Heart left ventricle (tissue), 16 donors: ENCODE data around the gene CWC22. TPM values are rescaled to one million over a fixed set of nuclear protein-coding genes. Genes with fewer than 3 reads are reported as not detected.
A peak's percentile ranks its signal among the peaks of the same experiment; 100 is the strongest.
"Not testable (repeated sequence)": the region's sequence is repeated elsewhere in the genome, so short reads cannot be mapped to it uniquely, and the experiment has no call there.

Experiments
- ATAC-seq, 4 donors: fragments of 200-7000 bp; cut with Tn5 transposase; one replicate each; pipeline ENCODE4 v1.9.1; 2020 to 2022; ENCODE audit warnings: moderate library complexity in 4 of 4, mild to moderate bottlenecking in 3 of 4, moderate number of reproducible peaks in 1 of 4
- DNase-seq, 5 donors: peaks; one replicate each; pipeline ENCODE4 v3.0.0-alpha.2; 2020
- H3K27ac ChIP-seq, 12 donors: fragments of 200-600 bp; sonication (generic) in 4 of 12; one replicate each; pipeline versions ENCODE4 v1.5.0 to v1.8.0; 2016 to 2022; ENCODE audit warnings: mild to moderate bottlenecking in 2 of 12
- H3K27me3 ChIP-seq, 9 donors: fragments of 200-600 bp; sonication (generic) in 2 of 9; one replicate each; pipeline versions ENCODE4 v1.5.1 to v1.8.0; 2016 to 2022; ENCODE audit warnings: mild to moderate bottlenecking in 3 of 9
- H3K36me3 ChIP-seq, 9 donors: fragments of 200-600 bp; sonication (generic) in 2 of 9; one replicate each; pipeline versions ENCODE4 v1.5.0 to v1.8.0; 2018 to 2022; ENCODE audit warnings: mild to moderate bottlenecking in 2 of 9
- H3K4me1 ChIP-seq, 12 donors: fragments of 200-600 bp; sonication (generic) in 4 of 12; one replicate each; pipeline versions ENCODE4 v1.5.0 to v1.8.0; 2016 to 2022; ENCODE audit warnings: mild to moderate bottlenecking in 3 of 12
- H3K4me3 ChIP-seq, 12 donors: fragments of 200-600 bp; sonication (generic) in 4 of 12; one replicate each; pipeline versions ENCODE4 v1.5.0 to v1.8.0; 2017 to 2022; ENCODE audit warnings: mild to moderate bottlenecking in 9 of 12, moderate library complexity in 4 of 12
- H3K9me3 ChIP-seq, 12 donors: fragments of 200-600 bp; sonication (generic) in 4 of 12; one replicate each; pipeline versions ENCODE4 v1.5.0 to v1.8.0; 2016 to 2022; ENCODE audit warnings: mild to moderate bottlenecking in 1 of 12
- CTCF ChIP-seq, 12 donors: fragments of 200-600 bp; sonication (generic) in 4 of 12; IDR thresholded peaks; one replicate each; pipeline versions ENCODE4 v1.5.0 to v1.8.0; 2018 to 2022; ENCODE audit warnings: antibody characterized with exemption in 12 of 12, mild to moderate bottlenecking in 5 of 12
- POLR2A ChIP-seq, 2 donors: fragments of 450-650 bp; IDR thresholded peaks; one replicate each; pipeline ENCODE4 v1.6.1; 2017; ENCODE audit warnings: antibody characterized with exemption in 2 of 2, mild to moderate bottlenecking in 2 of 2, moderate library complexity in 2 of 2
- WGBS, 4 donors: extraction: QIAGEN DNeasy Blood & Tissue Kit in 2 of 4; methylation state at CpG; one replicate each; pipeline versions ENCODE4 v1.1.5 to v1.1.7; 2013 to 2018; 5-methylcytosine and 5-hydroxymethylcytosine counted together
- intact Hi-C, 10 donors: fragments of 100-400 bp; cut with DNase I; formaldehyde crosslinking; loops; one replicate each; pipeline versions ENCODE4 v1.11.1 to v1.14.2; 2022
- long read RNA-seq, 3 donors: library from polyadenylated mRNA; unstranded; transcript quantifications; one replicate each; pipeline ENCODE4 v2.0.0, GENCODE V29; 2020 to 2021
- polyA plus RNA-seq, 2 donors: library from polyadenylated mRNA; stranded (reverse); fragments of 200-250 nt; gene quantifications; one replicate each; pipeline ENCODE4 v1.2.3, GENCODE V29; 2013
- total RNA-seq, 9 donors: library from RNA; depleted of rRNA in 2 of 9; stranded (reverse); fragments of >200 nt in 2 of 9; fragmentation: NEBNext Ultra II Directional in 3 of 9; extraction: Animal tissue kit (Norgen Biotek cat#: 25700) in 3 of 9; gene quantifications; one replicate each; pipeline versions ENCODE4 v1.1.0 to v1.2.4, GENCODE V29; 2016 to 2023
- donor health status: ischemic (EF 13 %, LVEDD 7.1; RV severe dilation, severe dysfunction).
- donor health status: healthy with polysubstance abuse.
- donor health status: DM: no; HTN: yes; CAD: no.
- donor health status: DM: no; HTN: no; CAD: no.
- donor health status: ischemic (EF 25% LVEDD 6.9; RV normal size, moderate dysfunction).
- donor health status: ischemic (EF 25% LVEDD 5.7; RV mildly dilated, moderate dysfunction).
- donor health status: healthy.
- donor health status: DM: yes; HTN: yes; CAD: no.
- donor health status: ischemic (EF 35%, LVEDD 5.7; RV mildly dilated, moderate dysfunction).
- donor health status: nonischemic (EF 11% LVEDD 7.7; RV severe dilation, severe dysfunction).
- donor health status: DM: yes; HTN: yes; CAD: no.
- donor health status: PGD.
- donor health status: ischemic (EF 29% LVEDD 5.4; RV normal size, mild dysfunction).
- donor health status: nonischemic (EF 23%, LVEDD 6.1; RV moderate dilation, normal function).

Gene CWC22
- 10 to 100 TPM in 7 of 9 donors, 1 to 10 TPM in 2; 8.8 to 17.7 (median 11.7) TPM for total RNA-seq
- polyA plus RNA-seq = 1 to 10 TPM; 6.4 to 9.0 TPM
- long read RNA-seq, donor 1, transcript CWC22-201 (20 exons, 2,392 nt) = major isoform, 13 of 15 reads
- long read RNA-seq, donor 1, partial matches to known transcripts = 1 of 15 reads
- long read RNA-seq, donor 1, other reads (novel, unspliced or antisense) = 1 of 15 reads
- long read RNA-seq, donor 2, transcript CWC22-201 (20 exons, 2,392 nt) = major isoform, 30 of 41 reads
- long read RNA-seq, donor 2, partial matches to known transcripts = 4 of 41 reads
- long read RNA-seq, donor 2, other reads (novel, unspliced or antisense) = 7 of 41 reads
- long read RNA-seq, donor 3, transcript CWC22-201 (20 exons, 2,392 nt) = major isoform, 13 of 20 reads
- long read RNA-seq, donor 3, partial matches to known transcripts = 2 of 20 reads
- long read RNA-seq, donor 3, other reads (novel, unspliced or antisense) = 5 of 20 reads

- no peaks in the 10 kb centered on the region for H3K36me3 ChIP-seq
- peak within 1 kb of the TSS; percentile 71 to 99 (median 79) for H3K4me3 ChIP-seq
- intact Hi-C loops = no loop called here
- TF ChIP-seq POLR2A (IDR thresholded peaks at IDR 0.05) (peak in 1 of 2 donors; percentile 26), CTCF (IDR thresholded peaks at IDR 0.05) (no peak)
- DNase-seq = peak; percentile 83 to 89 (median 87)
- ATAC-seq = peak; percentile 97 to 99 (median 98)
- WGBS, 4 donors = 0 to 1% (median 0%) methylated on average over 45 to 46 of the region's 46 CpGs
- H3K27me3 ChIP-seq = no peaks in the 10 kb centered on the region
- H3K4me1 ChIP-seq = peaks cover 0 to 31% (median 14%) of the 10 kb centered on the region in 12 donors
- H3K27ac ChIP-seq = peak within 1 kb of the TSS; percentile 83 to 96 (median 90)
- H3K9me3 ChIP-seq = no peaks in the 10 kb centered on the region
Measured at GRCh38 chr2:180006781-180007579, at the start of gene CWC22. CWC22 (minus strand) TSS chr2:180007297; CDS start chr2:179993341, 13,956 bp downstream.

DNA sequence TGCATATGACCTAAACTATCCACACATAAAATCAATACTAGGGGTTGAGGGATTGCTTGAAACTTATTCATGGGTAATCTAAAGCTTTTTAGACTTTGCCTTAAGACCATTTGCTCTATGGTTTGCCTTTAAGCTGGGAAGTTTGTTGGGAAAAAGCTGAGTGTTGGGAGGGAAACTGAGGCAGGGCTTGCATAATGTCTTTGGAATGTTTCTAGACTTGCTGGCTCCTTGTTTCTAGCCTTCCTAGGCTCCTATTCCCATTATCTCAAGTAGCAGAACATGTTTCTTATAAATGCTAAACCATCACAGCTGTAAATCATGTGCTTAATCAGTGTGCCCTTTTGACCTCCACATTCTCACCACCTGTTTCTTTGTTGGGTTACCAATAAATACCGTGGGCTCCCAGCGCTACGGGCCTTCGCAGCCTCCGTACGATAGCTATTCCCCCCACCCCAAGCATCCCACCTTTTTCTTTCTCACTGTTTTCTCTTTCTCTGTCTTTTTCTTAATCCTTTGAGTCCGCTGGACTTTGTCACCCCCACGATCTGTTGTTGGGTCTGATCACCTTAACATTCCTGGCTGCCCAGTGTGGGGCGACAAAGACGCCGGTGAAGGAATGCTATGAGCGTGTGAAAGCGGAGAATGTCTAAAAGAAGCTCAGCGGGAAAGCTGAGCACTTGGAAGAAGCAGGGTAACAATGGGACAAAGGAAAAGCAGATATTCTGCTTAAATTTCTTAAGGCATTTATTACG, 49.4 kb upstream of the CWC22 start:
- intact Hi-C loops = no loop called here
- Histone ChIP-seq H3K9me3 (no peaks in the 10 kb centered on the region), H3K27me3 (peaks cover 0 to 3% (median 0%) of the 10 kb centered on the region in 9 donors), H3K4me3 (no peak overlapping the region), H3K36me3 (no peaks in the 10 kb centered on the region), H3K4me1 (no peaks in the 10 kb centered on the region), H3K27ac (no peak overlapping the region)
- ATAC-seq (no peak), DNase-seq (no peak)
- no peak for TF ChIP-seq CTCF (IDR thresholded peaks at IDR 0.05)
- TF ChIP-seq POLR2A (IDR thresholded peaks at IDR 0.05) = no peak
- 67 to 74% (median 71%) methylated on average over 15 of the region's 15 CpGs for WGBS, 4 donors

- H3K9me3 ChIP-seq, H3K4me3 ChIP-seq, DNase-seq, H3K4me1 ChIP-seq, ATAC-seq, H3K27me3 ChIP-seq, intact Hi-C loops, H3K27ac ChIP-seq, H3K36me3 ChIP-seq: not testable (repeated sequence)
- WGBS, 4 donors = 35 to 85% (median 69%) methylated on average over 1 of the region's 1 CpG
Measured at GRCh38 chr2:180054576-180054975, 47.5 kb upstream of the CWC22 start.

GRCh38 chr2:180050246-180050645, 43.1 kb upstream of the CWC22 start:
- TF ChIP-seq POLR2A (IDR thresholded peaks at IDR 0.05) (no peak), CTCF (IDR thresholded peaks at IDR 0.05) (no peak)
- intact Hi-C loops = no loop called here

More at GRCh38 chr2:180050246-180050645, 43.1 kb upstream of the CWC22 start:
- no peak for ATAC-seq
- no peak overlapping the region for H3K4me3 ChIP-seq
- no peaks in the 10 kb centered on the region for H3K36me3 ChIP-seq
- H3K4me1 ChIP-seq = no peaks in the 10 kb centered on the region
- H3K9me3 ChIP-seq = no peaks in the 10 kb centered on the region
- DNase-seq = no peak
- 70 to 89% (median 78%) methylated on average over 3 of the region's 3 CpGs for WGBS, 4 donors
- peaks cover 0 to 3% (median 0%) of the 10 kb centered on the region in 9 donors for H3K27me3 ChIP-seq
- no peak overlapping the region for H3K27ac ChIP-seq
